PC-9 (cell line): ENCODE data around the gene ABHD16B.

Experiments used
- CTCF ChIP-seq: fragments of 200-600 bp; sonication (generic); conservative IDR thresholded peaks from 2 replicates; pipeline ENCODE4 v1.6.1; 2017; ENCODE audit warnings: mixed run types, antibody characterized with exemption, mild to moderate bottlenecking, moderate library complexity
- EZH2 ChIP-seq: fragments of 200-600 bp; sonication (generic); IDR thresholded peaks from 2 replicates; pipeline ENCODE4 v1.8.0; 2017; ENCODE audit warnings: antibody characterized with exemption, low read depth

DNA sequence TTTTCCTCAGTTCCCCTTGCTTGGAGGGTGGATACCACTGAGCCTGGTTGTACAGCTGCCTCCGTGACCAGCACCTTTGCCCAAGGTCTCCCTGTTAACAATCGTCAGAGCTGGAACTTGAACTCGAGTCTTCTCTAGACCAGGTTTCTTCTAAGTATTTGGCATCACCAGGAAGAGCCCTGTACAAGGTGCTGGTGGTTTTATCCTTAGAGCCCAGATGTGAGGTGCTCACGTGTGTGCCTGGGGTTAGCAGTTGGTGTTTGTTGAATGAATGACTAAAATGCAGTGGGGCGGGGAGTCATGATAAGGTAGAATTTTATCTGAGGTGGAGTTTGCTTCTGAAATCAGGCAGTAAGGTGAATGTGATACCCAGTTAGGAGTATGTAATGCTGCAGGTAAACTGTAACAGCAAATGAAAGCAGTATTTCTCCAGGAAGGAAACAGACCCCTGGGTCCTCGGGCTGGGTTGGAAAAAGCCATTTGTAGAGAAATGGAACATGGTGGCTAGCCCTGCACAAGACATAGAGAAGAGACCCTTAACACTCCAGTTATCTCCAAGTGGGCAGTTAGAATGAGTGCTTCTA is 36.8 kb downstream of the ABHD16B start:
- TF ChIP-seq CTCF (no peak), EZH2 (no peak)
